ENCODE data around the gene ANKEF1.

DNA sequence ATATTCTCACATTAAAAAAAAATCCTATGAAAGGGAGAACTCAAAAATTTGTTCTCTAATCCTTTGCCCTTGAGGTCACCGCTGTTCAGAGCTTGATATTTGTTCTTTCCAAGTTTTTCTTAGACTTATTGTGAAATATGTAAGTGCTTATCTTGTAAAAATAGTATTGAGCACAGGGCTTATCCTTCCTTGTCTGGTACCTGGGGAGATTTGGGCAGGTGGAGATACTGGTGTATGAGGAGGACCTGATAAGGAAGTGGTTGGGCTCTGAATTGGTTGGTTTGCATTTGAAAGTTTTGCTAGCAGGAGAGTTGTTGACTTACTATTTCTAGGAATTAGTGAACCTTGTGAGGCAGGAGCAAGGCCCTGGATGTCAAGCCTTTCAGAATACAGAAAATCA, 28.9 kb upstream of the ANKEF1 start:
- no peak for TF ChIP-seq POLR2A (IDR thresholded peaks at IDR 0.05)
- TF ChIP-seq, protein P1, sequence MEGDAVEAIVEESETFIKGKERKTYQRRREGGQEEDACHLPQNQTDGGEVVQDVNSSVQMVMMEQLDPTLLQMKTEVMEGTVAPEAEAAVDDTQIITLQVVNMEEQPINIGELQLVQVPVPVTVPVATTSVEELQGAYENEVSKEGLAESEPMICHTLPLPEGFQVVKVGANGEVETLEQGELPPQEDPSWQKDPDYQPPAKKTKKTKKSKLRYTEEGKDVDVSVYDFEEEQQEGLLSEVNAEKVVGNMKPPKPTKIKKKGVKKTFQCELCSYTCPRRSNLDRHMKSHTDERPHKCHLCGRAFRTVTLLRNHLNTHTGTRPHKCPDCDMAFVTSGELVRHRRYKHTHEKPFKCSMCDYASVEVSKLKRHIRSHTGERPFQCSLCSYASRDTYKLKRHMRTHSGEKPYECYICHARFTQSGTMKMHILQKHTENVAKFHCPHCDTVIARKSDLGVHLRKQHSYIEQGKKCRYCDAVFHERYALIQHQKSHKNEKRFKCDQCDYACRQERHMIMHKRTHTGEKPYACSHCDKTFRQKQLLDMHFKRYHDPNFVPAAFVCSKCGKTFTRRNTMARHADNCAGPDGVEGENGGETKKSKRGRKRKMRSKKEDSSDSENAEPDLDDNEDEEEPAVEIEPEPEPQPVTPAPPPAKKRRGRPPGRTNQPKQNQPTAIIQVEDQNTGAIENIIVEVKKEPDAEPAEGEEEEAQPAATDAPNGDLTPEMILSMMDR (IDR thresholded peaks at IDR 0.05 in 4 of 5, conservative IDR thresholded peaks at IDR 0.05 in 1 of 5) = no peak
